SHP77 treated with DMSO at 0.1 percent for 48 hours (cell line): ENCODE data around the gene MYH15.
"Not testable (repeated sequence)": the region's sequence is repeated elsewhere in the genome, so short reads cannot be mapped to it uniquely, and the experiment has no call there.

Experiments used
- DNase-seq: peaks from one replicate; lab custom pipeline; 2025; lab: John Stamatoyannopoulos, UW

Gene MYH15

DNA sequence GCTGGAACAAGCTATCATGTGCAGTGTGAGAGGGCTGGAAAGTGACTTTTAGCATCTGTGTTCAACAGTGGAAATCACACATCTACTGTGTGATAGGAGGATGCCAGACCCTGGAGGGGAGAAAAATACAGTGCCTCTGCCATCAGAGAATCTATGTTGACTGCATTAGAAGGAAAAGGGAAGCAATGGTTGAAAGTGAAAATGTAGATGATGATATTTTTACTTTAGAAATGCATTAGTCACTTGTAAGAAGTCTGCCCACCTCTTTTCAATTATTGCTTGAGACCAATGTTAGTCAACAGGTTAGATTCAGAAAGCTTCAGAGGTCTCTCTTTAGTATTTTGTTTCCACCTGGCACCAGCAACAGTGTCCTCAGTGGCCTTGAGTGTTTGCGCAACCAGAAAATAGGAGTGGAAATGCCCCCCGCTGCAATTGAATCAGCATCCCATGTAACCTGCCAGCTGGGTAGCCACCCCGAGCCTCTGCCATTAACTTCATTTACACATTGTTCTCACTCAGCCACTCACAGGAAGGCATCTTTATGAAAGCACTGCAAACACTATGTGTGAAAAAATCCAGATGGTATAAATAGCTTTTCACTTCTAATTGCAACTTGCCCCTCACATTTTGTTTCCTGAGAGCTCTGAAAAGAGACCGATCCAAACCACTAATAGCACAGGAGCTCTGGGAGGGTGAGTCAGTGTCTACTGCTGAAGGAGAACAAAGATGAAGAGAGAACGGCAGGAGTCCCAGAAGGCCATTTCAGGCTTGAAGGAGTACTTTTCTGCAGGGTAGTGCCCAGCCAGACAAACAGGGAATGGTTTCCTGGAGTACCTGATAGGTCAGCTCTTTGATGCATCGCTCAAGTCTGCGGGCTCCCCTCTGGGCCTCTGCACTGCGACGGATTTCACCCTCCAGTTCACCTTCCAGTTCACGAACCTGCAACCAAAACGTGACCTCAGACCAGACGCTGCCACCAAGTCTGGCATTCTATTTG lies 122.0 kb downstream of the MYH15 start:
- no peak for DNase-seq

DNA sequence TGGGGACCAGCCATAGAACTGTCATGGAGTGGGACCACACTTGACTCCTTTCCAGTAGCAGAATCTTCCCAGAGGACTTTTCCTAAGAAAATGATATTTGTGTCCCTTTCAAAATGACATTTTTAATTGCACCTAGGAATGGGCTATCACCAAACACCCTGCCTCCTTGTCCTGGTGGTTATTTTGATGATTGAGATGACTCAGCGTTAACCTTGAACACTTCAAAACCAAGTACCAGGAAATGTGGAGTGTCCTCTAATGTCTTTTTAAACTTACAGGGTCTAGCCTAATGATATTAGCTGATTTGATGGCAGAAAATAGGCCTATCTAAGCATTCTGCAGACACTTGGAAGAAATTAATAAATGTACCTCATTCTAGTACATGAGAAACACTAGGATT lies 123.3 kb downstream of the MYH15 start:
- no peak for DNase-seq

DNA sequence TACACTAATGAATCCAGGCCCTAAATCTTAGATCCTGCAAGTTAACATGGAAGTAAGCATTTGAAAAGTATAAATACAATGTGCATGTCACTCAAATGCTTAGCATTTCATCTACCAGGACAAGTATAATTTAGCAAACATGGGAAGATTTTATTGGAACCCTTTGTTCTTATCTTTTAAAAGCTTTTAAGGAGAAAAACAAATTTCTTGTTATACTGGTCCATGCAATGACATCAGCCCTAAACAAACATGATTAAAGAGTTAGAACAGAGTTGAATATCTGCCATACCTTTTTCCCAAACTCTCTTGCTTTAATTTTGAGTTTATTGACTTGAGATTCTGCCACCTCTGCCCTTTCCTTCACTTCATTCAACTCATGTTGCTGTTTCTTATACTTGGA lies 127.1 kb downstream of the MYH15 start:
- DNase-seq, result no peak

DNA sequence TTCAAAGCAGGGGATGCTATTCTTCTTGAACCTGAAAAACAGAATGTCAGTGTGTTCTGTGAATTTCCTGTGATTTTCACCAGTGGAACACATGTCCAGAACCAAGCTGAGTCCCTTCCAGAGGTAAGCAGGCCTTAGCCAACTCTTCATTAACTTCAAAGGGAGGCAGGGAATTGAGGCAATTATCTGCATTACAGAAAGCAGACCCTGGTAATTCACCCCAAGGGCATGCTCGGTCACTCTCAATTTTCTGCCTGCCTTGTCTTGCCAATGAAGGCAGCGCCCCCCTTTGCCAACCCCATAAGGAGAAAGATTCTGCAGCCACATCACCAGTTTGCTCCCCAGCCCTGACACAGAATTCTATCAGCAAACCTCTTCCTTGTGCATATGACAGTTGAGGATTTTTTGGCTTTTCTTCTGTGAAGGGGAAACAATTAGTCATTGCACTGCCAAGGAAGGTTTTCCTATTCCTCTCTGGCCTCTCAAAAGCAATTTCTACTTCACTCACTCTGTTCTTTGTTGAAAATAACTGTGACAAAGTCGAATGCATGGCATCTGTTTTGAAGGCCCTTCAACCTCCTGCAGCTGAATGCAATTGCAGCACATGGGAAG lies 128.8 kb downstream of the MYH15 start:
- DNase-seq, result no peak

DNA sequence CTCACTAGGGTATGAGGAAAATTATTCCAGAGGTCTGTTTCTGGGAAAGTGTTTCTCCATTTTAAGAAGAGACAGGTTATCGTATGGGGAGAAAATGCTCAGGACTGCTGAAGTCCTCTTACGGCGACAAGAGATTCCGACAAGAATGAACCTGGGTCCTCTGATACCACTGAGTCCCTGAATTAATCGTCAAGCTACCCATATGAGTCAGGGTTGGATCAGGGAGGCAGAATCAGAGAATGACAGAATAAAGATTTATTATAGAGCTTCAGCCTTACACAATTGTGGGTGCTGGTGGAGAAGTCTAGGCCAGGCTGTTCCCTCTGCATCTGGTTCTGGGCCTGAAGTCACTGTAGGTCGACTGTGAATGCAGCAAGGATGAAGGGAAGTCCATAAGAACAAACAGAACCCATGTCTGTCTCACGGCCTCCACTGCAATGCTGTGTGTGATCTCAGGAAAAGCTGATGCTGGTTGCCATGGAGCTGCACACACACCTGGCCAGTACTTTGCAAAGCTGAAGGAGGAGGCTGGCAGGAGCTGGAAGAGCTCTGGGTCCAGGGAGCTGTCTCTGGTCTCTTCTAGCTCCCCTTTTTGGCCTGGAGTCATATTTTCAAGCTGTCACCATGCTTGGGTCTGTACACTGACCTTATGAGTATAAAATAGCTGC lies 130.1 kb downstream of the MYH15 start:
- no peak for DNase-seq

DNA sequence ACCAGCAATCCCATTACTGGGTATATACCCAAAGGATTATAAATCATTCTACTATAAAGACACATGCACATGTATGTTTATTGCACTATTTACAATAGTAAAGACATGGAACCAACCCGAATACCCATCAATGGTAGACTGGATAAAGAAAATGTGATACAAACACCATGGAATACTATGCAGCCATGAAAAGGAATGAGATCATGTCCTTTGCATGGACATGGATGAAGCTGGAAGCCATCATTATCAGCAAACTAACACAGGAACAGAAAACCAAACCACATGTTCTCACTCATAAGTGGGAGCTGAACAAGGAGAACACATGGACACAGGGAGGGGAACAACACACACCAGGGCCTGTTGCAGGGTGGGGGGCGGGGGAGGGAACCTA lies 131.4 kb downstream of the MYH15 start:
- not testable (repeated sequence) for DNase-seq

DNA sequence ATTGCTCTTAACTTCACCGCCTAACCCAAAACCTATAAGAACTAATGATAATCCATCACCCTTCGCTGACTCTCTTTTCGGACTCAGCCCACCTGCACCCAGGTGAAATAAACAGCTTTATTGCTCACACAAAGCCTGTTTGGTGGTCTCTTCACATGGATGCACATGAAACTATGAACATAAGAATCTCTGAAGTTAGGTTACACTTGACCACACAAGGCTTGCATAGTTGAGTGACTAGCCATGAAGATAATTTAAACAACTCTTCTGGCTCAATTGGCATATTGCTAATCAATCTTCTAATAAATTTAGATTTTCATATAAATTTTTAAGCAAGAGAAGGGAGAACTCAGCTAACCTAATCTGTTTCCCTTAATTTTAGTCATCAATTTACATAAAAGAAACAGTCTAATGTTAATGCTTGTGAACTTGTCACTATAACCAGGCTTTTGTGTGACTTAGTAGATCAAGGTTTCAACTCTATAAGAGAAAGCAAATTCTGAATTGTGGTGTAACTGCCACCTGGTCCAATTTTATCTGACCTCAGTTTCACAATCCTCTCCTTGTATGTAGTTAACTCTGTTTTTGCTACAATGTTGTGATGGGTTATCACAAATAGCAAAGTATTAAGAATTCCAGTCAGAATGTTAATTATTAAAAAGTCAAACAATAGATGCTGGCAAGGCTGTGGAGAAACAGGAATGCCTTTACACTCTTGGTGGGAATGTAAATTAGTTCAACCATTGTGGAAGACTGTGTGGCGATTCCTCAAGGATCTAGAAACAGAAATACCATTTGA lies 132.0 kb downstream of the MYH15 start:
- DNase-seq, result no peak

DNA sequence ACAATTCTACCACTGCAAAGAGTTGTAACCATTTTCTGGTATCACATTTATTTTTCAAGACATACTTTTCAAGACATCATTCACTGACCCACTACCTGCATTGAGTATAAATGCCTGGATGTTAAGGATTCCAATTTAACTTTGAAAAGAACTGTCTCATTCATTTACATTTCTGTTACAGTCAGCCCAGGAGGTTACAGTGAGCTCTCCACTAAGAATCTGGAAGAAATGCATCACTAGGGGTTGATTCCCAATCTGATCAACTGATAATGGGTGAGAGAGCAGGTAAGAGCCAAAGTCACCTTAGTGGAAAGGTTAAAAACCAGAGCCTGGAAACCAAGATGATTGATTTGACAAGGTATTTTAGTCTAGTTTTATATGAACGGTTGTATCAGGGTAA lies 133.0 kb downstream of the MYH15 start:
- no peak for DNase-seq

DNA sequence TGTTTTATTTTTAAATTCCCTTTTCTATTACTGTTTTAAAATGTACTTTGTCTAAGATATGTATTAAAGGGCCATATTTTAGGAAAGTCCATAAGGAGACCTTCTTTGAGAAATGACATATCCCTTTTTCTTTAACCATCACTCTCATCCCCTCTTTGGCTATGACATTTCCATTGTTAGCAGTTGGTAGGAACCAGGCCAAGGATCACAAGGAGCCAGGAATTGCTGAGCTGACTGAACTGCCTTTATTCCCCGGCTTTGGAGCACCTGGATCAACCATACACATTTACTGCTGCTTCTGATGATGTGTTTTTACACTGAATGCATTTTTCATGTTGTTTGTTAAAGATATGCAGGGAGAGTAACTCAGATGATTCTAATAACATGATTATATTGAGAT lies 134.4 kb downstream of the MYH15 start:
- DNase-seq, result no peak

DNA sequence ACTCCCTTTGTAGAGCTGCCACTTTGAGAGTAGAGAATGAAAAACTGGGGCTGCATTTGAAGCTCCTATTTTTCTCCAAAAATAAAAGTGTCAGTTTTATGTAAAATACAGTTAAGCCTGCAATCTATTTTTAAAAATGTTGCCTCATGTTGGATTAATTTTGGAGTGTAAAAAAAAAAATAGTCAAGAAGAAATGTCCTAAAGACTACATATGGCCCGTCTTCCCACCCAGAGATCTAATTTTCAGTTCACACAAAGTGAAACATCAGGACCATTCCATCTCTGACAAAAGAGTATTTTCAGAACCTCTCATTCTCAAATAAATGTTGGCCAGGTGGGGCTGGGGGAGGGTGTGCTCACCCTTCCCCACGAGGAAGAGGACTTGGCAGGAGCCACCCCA lies 151.4 kb downstream of the MYH15 start:
- no peak for DNase-seq

DNA sequence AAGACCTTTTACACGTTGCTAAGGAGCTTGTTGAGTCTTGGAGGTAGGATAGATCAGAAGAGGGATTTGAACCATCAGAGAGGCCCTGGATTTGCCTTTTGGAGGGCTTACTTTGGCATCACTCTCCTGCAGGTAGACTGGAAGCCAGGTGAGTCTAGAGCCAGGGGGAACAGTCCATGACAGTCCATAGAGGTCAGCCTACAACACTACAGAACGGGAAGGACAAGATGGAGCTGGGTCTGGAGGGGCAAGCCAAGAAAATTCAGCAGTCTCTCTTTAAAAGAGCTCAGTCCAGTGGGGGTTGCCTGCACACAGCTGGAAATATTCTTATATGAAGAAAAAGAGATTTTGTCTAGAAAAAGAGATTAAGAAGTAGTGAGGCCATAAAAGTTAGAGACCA lies 153.4 kb downstream of the MYH15 start:
- DNase-seq, result no peak

DNA sequence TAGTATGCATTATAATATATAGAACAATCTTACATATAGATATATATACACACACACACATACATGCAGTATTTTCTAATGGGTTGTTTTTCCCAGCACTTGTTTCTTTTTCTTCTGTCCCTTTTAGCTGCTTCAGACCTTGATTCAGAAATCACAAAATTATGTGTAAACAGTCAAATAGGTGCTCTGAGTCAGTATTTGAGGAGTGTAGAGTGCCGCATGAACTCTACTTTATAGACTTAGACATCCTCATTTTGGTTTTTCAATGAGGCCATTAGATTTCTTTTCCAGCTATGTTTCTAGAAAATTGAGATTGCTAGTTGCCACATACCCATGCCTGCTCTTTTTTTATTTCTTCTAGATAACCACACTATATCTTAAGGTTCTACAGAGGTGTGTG lies 155.8 kb downstream of the MYH15 start:
- DNase-seq, result no peak

DNA sequence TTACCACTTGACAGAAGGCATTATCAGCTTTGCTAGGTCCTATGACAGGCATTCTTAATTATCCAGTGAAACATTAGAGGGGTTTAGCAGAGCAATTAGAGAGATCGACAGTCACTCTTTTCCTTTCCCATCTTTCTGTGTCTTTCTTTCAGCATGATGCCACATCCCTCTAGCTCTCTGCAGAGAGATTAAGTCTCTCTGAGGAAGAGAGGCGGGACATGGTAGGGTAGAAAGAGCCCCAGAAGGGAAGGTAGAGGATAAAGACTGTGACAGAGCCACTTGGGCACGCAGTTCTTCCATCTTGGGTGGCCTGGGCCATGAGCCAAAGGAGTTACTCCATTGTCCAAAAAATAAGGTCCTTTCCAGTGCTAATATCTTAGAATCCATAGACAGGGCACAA lies 158.2 kb downstream of the MYH15 start:
- DNase-seq, result no peak

DNA sequence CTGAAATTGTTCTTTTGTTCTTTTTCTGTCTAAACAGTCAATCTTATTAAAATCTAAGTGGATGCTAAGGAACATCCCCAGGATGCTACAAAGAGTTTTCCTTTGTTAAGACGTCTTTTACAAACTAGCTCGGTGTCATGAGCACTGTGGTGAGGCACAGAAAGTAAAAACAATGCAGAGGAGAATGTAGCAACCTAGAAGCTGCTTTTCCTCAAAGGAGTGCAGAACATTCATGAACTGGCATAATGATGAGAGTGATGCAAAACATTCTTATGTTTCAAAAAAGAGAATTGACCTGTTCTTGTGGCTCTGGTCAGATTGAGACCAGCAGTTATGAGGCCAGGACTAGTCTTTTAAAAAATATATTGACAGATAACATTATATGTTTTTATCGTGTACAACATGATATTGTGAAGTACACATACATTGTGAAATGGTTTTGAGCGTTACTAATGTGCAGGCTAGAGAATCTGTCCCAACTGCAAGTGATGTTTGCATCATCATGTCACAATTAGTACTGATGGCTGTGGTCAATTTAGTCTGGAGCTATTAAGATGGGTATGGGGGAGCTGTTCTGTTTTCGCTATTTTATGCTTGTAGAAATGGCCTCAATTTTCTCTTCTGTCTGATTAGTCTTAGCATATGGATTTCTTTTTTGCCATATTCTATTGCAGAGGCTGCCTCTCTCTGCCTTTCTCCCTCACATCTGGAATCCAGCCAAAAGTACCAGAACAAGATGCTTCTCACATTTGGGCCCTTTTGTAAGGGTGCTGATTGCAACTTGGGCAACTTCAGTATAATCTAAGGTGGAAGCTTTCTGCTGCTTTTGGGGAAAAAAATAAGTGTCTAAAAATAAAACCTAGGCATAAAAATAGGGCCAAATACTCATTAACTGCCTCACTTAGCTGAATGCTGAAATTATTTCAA lies 163.8 kb downstream of the MYH15 start:
- DNase-seq, result no peak

DNA sequence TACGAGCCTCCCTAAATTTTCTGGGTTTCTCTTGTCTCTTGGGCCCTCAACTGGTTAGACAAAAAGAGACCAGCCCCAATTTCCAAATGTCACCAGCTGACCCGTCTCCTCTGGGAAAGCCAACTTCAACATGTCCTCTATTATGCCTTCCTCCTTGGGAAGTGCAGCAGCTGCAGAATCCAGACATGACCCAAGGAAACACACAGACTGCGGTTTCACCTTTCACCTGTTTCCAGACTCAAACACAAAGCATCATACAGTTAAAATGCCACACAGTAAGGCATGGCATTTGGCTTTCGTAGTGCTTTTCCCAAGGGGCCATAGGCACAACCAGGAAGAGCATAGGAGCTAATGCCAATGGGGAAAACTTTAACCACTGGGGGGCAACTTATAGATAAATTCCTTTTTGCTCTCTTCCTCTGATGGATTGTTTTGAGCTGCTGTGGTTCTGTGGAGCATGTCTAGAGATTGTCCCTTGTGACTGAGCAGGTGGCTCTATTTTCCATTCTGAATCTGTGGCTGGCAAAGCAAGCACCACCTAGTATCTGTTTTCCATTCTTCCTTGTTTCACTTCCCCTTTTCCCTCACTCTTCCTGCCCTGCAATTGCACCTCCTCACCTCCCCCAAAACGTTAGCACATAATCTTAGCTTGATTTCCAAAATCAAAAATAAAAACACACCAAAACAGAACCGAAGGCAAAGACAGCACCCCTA lies 164.7 kb downstream of the MYH15 start:
- no peak for DNase-seq

DNA sequence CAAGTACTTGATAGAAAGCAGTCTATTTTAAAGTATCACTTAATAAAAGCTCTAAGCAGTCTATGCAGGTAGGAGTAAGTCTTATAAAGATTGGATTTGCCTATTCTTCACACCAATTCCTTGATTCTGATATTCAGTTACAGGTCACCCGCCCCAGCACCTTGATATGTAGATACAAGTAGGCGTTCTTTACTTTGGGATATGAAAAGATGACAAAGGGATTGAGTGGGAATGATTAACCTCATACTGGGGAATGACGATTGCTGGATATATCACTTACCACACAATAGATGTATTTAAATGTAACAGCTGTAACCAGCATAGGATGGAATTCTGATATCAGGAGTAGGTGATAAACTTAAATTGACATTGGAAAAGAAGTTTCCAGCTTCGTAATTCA lies 166.9 kb downstream of the MYH15 start:
- no peak for DNase-seq

DNA sequence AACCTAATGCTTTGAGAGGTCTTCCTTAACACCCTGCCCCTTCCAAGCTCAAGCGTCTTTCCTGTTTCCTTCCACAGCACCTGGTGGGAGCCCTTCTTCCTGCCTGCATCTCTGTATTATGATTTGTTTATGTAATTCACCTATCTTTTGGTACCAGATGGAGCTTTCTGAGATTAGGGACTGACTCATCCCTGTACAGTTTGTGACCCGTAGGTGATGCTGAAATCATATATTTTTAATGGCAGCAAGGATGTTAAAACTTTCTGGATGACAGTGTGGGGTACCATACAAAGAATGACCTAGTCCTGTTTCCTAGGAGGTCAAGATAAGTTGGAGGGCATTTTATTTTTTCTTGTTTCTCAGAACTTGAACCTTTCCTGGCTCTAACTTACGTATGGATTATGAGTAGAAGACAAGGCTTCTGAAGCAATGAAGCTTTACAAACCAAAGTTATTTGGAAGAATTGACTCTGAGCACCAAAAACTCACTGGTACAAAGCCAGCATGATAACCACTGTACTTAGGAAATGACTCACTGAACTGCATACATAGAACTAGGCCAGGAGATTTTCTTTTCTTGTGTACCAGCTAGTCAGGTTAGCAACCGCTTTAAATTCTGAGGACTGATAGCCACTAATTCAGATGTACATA lies 167.4 kb downstream of the MYH15 start:
- DNase-seq, result no peak

DNA sequence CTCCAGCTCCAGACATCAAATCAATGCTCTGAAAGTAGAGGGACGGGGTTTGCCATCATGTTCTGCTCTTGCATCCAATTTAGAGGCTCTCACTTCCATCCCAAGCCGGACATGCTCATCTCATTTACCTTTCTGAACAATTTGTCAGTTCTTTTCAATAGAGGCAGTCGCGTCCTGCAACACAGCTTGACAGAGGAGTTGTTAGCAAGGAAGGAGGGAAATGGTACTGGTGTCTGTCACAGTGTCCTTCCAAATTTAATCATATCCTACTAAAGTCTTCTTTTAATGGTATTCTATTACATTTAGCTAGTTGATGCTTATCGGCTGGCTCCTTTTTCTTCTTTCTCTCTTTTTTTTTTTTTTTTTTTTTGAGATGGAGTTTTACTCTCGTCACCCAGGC lies 168.5 kb downstream of the MYH15 start:
- no peak for DNase-seq

DNA sequence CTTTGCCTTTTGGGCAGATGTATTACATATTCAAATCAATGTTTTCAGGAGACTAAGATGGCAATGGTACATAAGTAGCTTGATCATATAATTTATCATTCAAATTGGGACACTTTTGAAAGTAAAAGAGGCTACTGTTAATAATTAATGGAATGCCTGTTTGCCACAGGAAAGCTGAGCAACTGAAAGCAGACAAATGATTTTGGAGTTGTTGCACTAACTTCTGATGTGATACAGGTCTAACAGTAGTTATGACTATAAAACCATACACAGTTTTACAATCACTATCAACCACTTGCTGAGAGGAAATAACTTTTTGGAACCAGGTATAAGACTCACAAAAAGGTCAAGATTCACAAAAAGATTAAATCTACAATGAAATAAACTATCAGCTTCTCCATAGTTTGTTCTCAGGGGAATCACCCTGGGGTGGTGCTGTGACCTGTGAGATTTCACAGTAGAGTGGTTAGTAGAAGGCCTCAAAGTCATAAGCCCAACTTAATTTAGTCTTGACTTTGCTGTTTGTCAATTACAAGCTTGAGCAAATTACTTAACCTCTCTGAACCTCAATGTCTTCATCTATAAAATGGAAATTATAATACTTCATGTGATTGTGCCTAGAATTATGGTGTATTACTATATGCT lies 171.4 kb downstream of the MYH15 start:
- no peak for DNase-seq
